NK-92 treated with Interleukin-12 subunit alpha and Interleukin-12 subunit beta, amount 100 ng/mL, for 24 hours (cell line): ENCODE measurements around the gene HOXB3.

Experiments
- DNase-seq: peaks from one replicate; lab custom pipeline; 2025; lab: John Stamatoyannopoulos, UW

The HOXB3 gene

GRCh38 chr17:48597778-48598631 is 8.0 kb upstream of the HOXB3 start:
- no peak for DNase-seq

- DNase-seq = no peak
Observed at GRCh38 chr17:48597528-48597777, 7.4 kb upstream of the HOXB3 start.

- no peak for DNase-seq
Observed at GRCh38 chr17:48596735-48597527, 6.9 kb upstream of the HOXB3 start.

GRCh38 chr17:48596000-48596734 is 6.1 kb upstream of the HOXB3 start:
- DNase-seq = no peak

- no peak for DNase-seq
Observed at GRCh38 chr17:48595278-48595999, 5.4 kb upstream of the HOXB3 start.

- DNase-seq = no peak
Observed at GRCh38 chr17:48594538-48595277, 4.7 kb upstream of the HOXB3 start.

- DNase-seq = peak; percentile 32
Observed at GRCh38 chr17:48593840-48594537, 3.9 kb upstream of the HOXB3 start.

- no peak for DNase-seq
Observed at GRCh38 chr17:48593126-48593829, 3.2 kb upstream of the HOXB3 start, which contains the start of gene HOXB5. TSS of gene HOXB5 (minus strand) at chr17:48593779. CDS start at chr17:48593682, 97 bp downstream.

- DNase-seq = no peak
Observed at GRCh38 chr17:48592577-48592976, 2.5 kb upstream of the HOXB3 start.

- DNase-seq = no peak
Observed at GRCh38 chr17:48592057-48592514, 2.0 kb upstream of the HOXB3 start.

- no peak for DNase-seq
Observed at GRCh38 chr17:48591255-48592056, 1.4 kb upstream of the HOXB3 start.

- no peak for DNase-seq
Observed at GRCh38 chr17:48590607-48591161, 643 bp upstream of the HOXB3 start.

GRCh38 chr17:48589060-48589830 is 796 bp downstream of the HOXB3 start:
- no peak for DNase-seq

GRCh38 chr17:48588528-48588927 is 1.5 kb downstream of the HOXB3 start:
- DNase-seq = no peak

- no peak for DNase-seq
Observed at GRCh38 chr17:48588074-48588415, 2.0 kb downstream of the HOXB3 start.

GRCh38 chr17:48587276-48588073 is 2.6 kb downstream of the HOXB3 start:
- DNase-seq = no peak
